Measurements from ENCODE around the gene TGM2. TPM values are rescaled to one million over a fixed set of nuclear protein-coding genes. Genes with fewer than 3 reads are reported as not detected.

Gene TGM2
- total RNA-seq, 3 donors from 2014 or later: 14.9 to 62.2 (median 33.3) TPM

- TF ChIP-seq CTCF (IDR thresholded peaks at IDR 0.05): no peak
- DNase-seq (no peak), ATAC-seq (no peak)
- intact Hi-C loops (cut with DNase I, micrococcal nuclease): no loop called here
- Histone ChIP-seq H3K36me3 (ENCODE audit: low read depth) (no peaks in the 10 kb centered on the region), H3K9me3 (no peaks in the 10 kb centered on the region), H3K4me3 (no peak overlapping the region), H3K4me1 (ENCODE audit: low read depth) (no peaks in the 10 kb centered on the region)
Observed at GRCh38 chr20:38092260-38092857, 72.7 kb downstream of the TGM2 start.

- Histone ChIP-seq H3K4me3 (no peak overlapping the region), H3K36me3 (ENCODE audit: low read depth) (no peaks in the 10 kb centered on the region), H3K4me1 (ENCODE audit: low read depth) (no peaks in the 10 kb centered on the region), H3K9me3 (no peaks in the 10 kb centered on the region)
- intact Hi-C loops (cut with DNase I, micrococcal nuclease): no loop called here
- DNase-seq: no peak
- peak; percentile 27 for ATAC-seq
- TF ChIP-seq CTCF (IDR thresholded peaks at IDR 0.05): no peak
Observed at GRCh38 chr20:38091441-38092216, 73.4 kb downstream of the TGM2 start.

GRCh38 chr20:38090061-38090460, 75.0 kb downstream of the TGM2 start:
- intact Hi-C loops (cut with DNase I, micrococcal nuclease): no loop called here
- Histone ChIP-seq H3K4me1 (ENCODE audit: low read depth) (no peaks in the 10 kb centered on the region), H3K36me3 (ENCODE audit: low read depth) (no peaks in the 10 kb centered on the region), H3K4me3 (no peak overlapping the region), H3K9me3 (no peaks in the 10 kb centered on the region)
- DNase-seq (no peak), ATAC-seq (no peak)
- no peak for TF ChIP-seq CTCF (IDR thresholded peaks at IDR 0.05)

- DNase-seq: no peak
- Histone ChIP-seq H3K4me1 (ENCODE audit: low read depth) (no peaks in the 10 kb centered on the region), H3K4me3 (no peak overlapping the region), H3K36me3 (ENCODE audit: low read depth) (no peaks in the 10 kb centered on the region), H3K9me3 (no peaks in the 10 kb centered on the region)
- no peak for TF ChIP-seq CTCF (IDR thresholded peaks at IDR 0.05)
- no peak for ATAC-seq
- intact Hi-C loops (cut with DNase I, micrococcal nuclease): no loop called here
Observed at GRCh38 chr20:38089500-38089899, 75.6 kb downstream of the TGM2 start.

GRCh38 chr20:38085026-38085425, 80.0 kb downstream of the TGM2 start:
- Histone ChIP-seq H3K36me3 (ENCODE audit: low read depth) (no peaks in the 10 kb centered on the region), H3K9me3 (no peaks in the 10 kb centered on the region), H3K4me3 (no peak overlapping the region), H3K4me1 (ENCODE audit: low read depth) (no peaks in the 10 kb centered on the region)
- DNase-seq: no peak
- ATAC-seq: no peak
- TF ChIP-seq CTCF (IDR thresholded peaks at IDR 0.05): no peak
- intact Hi-C loops (cut with DNase I, micrococcal nuclease): no loop called here
